ENCODE results near the gene CIDEB.

Gene CIDEB

DNA sequence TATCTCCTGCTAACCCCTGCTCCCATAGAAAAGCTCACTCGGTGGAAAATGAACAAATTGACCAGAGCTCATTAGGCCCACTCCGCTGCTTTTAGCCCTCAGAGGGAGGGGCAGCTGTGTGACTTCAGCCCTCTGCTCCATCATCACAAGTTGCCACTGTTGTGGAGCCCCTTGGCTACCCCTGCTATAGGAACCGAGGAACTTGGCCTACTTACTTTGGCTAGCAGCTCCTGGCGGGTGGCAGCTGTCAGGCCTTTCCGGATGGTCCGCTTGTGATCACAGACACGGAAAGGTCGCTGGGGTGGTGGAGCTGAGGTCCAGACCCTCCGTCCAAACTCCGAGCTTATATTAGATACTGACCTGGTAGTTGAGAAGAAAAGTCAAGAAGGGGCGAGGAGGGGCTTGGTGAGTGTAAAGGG, 612 bp downstream of the CIDEB start:
- TF ChIP-seq SIN3A (IDR thresholded peaks at IDR 0.05; ENCODE audit: borderline replicate concordance, insufficient read depth, low read length) (no peak), FOXP2 (optimal IDR thresholded peaks at IDR 0.05; ENCODE audit: borderline replicate concordance, extremely low read depth, extremely low read length, insufficient read depth) (no peak), TAF1 (IDR thresholded peaks at IDR 0.05; ENCODE audit: borderline replicate concordance, insufficient read depth, low read length) (no peak), POLR2AphosphoS5 (IDR thresholded peaks at IDR 0.05; ENCODE audit: low read depth, low read length) (no peak)
- TF ChIP-seq, protein P1, sequence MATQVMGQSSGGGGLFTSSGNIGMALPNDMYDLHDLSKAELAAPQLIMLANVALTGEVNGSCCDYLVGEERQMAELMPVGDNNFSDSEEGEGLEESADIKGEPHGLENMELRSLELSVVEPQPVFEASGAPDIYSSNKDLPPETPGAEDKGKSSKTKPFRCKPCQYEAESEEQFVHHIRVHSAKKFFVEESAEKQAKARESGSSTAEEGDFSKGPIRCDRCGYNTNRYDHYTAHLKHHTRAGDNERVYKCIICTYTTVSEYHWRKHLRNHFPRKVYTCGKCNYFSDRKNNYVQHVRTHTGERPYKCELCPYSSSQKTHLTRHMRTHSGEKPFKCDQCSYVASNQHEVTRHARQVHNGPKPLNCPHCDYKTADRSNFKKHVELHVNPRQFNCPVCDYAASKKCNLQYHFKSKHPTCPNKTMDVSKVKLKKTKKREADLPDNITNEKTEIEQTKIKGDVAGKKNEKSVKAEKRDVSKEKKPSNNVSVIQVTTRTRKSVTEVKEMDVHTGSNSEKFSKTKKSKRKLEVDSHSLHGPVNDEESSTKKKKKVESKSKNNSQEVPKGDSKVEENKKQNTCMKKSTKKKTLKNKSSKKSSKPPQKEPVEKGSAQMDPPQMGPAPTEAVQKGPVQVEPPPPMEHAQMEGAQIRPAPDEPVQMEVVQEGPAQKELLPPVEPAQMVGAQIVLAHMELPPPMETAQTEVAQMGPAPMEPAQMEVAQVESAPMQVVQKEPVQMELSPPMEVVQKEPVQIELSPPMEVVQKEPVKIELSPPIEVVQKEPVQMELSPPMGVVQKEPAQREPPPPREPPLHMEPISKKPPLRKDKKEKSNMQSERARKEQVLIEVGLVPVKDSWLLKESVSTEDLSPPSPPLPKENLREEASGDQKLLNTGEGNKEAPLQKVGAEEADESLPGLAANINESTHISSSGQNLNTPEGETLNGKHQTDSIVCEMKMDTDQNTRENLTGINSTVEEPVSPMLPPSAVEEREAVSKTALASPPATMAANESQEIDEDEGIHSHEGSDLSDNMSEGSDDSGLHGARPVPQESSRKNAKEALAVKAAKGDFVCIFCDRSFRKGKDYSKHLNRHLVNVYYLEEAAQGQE (IDR thresholded peaks at IDR 0.05; ENCODE audit: insufficient read depth in 1 of 2, low read depth in 2 of 2, low read length in 2 of 2) = no peak

GRCh38 chr14:24304019-24304387, 3.8 kb downstream of the CIDEB start:
- TF ChIP-seq SIN3A (IDR thresholded peaks at IDR 0.05; ENCODE audit: borderline replicate concordance, insufficient read depth, low read length) = no peak
- TF ChIP-seq, protein P1 (IDR thresholded peaks at IDR 0.05; ENCODE audit: insufficient read depth in 1 of 2, low read depth in 2 of 2, low read length in 2 of 2) = no peak
- TF ChIP-seq FOXP2 (optimal IDR thresholded peaks at IDR 0.05; ENCODE audit: borderline replicate concordance, extremely low read depth, extremely low read length, insufficient read depth) = no peak
- no peak for TF ChIP-seq POLR2AphosphoS5 (IDR thresholded peaks at IDR 0.05; ENCODE audit: low read depth, low read length)
- TF ChIP-seq TAF1 (IDR thresholded peaks at IDR 0.05; ENCODE audit: borderline replicate concordance, insufficient read depth, low read length) = no peak

DNA sequence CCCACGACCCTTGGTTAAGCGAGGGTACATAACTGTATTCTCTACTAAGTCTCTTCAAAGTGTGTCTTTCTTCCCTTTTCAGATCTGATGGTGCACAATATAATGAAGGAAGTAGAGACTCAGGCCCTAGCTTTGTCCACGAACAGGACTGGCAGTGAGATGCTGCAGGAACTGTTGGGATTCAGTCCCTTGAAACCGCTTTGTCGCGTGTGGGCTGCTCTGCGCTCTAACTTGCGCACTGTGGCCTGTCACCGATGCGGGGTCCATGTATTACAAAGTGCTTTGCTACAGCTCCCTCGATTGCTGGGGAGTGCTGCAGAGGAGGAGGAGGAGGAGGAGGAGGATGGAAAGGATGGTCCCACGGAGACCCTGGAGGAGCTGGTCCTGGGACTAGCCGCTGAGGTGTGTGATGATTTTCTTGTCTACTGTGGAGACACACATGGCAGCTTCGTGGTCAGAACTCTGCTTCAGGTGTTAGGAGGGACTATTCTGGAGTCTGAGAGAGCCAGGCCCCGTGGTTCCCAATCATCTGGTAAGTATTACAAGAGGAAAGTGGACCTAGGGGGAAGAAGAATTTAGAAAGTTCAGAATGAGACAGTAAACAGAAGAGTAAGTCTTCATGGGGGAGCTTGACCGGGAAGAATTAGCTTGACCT, 7.3 kb downstream of the CIDEB start:
- no peak for TF ChIP-seq TAF1 (IDR thresholded peaks at IDR 0.05; ENCODE audit: borderline replicate concordance, insufficient read depth, low read length)
- no peak for TF ChIP-seq POLR2AphosphoS5 (IDR thresholded peaks at IDR 0.05; ENCODE audit: low read depth, low read length)
- no peak for TF ChIP-seq SIN3A (IDR thresholded peaks at IDR 0.05; ENCODE audit: borderline replicate concordance, insufficient read depth, low read length)
- TF ChIP-seq, protein P1 (IDR thresholded peaks at IDR 0.05; ENCODE audit: insufficient read depth in 1 of 2, low read depth in 2 of 2, low read length in 2 of 2) = no peak
- no peak for TF ChIP-seq FOXP2 (optimal IDR thresholded peaks at IDR 0.05; ENCODE audit: borderline replicate concordance, extremely low read depth, extremely low read length, insufficient read depth)

- TF ChIP-seq POLR2AphosphoS5 (IDR thresholded peaks at IDR 0.05; ENCODE audit: low read depth, low read length) (peak; percentile 74), SIN3A (IDR thresholded peaks at IDR 0.05; ENCODE audit: borderline replicate concordance, insufficient read depth, low read length) (0 out of 2 replicates have a peak, but pooled peaks have one; percentile 62)
- TF ChIP-seq, protein P1 (IDR thresholded peaks at IDR 0.05; ENCODE audit: insufficient read depth in 1 of 2, low read depth in 2 of 2, low read length in 2 of 2) = no peak
Observed at GRCh38 chr14:24299255-24300191, 8.3 kb downstream of the CIDEB start, which contains the start of the genes DHRS1 and NOP9. TSS of gene DHRS1 (minus strand) at chr14:24299780. CDS start at chr14:24299106, 674 bp downstream. TSS of gene NOP9 (plus strand) at chr14:24299850. CDS start at chr14:24299955, 105 bp downstream.

Measured in PFSK-1 (cell line).